HG03025 (cell line): Measurements from ENCODE around the gene SCRN2.

Experiments
- ATAC-seq: cut with Tn5 transposase; IDR thresholded peaks from one replicate; pipeline ENCODE4 v1.9.1; 2021; ENCODE audit warnings: mild to moderate bottlenecking, moderate library complexity; ENCODE audit not compliant: unreplicated experiment, low FRiP score

The SCRN2 gene

DNA sequence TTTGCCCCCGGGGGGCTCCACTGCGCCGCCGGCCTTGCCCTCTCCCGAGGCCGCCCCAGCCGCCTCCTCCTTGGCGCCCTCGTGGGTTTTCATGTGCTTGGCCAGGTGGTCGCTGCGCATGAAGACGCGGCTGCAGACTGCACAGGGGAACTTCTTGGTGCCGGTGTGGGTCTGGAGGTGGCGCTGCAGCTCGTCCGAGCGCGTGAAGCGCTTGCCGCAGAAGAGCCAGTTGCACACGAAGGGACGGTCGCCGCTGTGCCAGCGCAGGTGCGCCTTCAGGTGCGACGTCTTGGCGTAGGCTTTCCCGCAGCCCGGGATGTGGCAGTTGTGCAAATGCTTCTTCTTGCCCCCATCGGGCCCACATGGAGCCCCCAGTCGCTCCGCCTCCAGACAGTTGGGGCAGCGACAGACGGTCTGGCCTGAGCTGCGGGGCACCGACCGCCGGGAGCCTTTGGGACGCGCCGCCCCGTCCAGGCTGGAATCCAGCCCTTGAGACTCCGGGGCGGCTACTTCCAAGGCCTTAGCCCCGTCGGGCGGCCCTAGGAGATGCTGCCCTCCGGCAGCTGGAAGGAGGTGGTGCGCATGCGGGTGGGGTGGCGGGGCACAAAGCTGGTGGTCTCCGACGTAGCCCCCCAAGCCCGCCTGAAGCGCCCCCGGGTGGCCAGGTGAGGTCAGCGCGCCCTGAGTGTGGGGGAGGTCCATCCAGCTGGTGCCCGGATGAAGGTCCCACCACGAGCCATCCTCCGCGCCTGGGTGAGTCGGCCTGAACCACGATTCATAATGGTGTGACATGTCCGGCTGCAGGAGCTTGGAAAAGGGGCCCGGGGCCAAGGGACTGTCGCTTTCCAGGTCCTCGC is 6.5 kb upstream of the SCRN2 start:
- no peak for ATAC-seq

DNA sequence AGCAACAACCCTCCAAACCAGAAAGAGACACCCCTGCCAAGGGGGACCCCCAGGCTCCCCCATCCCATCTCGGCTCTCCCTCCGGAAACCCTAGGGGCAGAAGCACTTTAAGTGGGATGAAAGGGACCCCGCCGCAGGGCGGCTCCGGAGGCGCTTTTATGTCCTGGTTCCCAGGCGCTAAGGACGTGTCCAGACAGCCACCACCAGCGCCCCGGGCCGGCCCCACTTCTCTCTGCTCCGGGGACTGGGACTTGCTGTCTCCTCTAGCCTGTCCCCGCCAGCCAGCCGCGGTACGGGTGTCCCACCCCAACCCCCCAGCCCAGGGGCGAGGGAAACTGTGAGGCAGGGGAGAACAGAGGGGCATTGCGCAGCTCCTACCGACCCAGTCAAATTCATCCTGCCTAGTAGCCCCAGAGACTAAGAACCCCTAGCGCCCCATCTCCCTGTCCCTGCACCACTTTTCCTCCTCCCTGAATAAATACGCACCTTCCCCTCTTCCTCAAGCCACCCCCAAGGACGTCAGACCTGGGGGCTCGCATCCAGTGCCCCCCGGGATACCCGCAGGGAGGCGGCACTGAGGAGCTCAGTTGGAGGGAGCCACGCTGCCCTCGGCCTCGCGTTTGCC is 5.8 kb upstream of the SCRN2 start:
- ATAC-seq: no peak

DNA sequence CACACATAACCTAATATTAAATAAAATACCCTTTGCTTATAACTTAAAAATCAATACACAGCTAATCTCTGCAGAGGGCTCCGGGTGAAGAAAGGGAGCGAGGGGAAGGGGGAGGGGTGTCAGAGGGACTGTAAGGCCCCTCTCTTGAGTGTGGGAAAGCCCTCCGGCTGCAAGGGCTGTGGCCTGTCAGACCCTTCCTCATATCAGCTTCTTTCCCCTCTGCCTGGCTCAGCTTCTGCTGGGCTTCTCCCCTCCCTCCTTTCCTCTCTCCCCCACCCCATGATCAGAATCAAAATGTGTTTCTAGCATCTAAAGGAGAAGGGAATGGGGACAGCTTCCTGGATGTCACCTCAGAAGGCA is 4.6 kb upstream of the SCRN2 start:
- ATAC-seq: no peak

DNA sequence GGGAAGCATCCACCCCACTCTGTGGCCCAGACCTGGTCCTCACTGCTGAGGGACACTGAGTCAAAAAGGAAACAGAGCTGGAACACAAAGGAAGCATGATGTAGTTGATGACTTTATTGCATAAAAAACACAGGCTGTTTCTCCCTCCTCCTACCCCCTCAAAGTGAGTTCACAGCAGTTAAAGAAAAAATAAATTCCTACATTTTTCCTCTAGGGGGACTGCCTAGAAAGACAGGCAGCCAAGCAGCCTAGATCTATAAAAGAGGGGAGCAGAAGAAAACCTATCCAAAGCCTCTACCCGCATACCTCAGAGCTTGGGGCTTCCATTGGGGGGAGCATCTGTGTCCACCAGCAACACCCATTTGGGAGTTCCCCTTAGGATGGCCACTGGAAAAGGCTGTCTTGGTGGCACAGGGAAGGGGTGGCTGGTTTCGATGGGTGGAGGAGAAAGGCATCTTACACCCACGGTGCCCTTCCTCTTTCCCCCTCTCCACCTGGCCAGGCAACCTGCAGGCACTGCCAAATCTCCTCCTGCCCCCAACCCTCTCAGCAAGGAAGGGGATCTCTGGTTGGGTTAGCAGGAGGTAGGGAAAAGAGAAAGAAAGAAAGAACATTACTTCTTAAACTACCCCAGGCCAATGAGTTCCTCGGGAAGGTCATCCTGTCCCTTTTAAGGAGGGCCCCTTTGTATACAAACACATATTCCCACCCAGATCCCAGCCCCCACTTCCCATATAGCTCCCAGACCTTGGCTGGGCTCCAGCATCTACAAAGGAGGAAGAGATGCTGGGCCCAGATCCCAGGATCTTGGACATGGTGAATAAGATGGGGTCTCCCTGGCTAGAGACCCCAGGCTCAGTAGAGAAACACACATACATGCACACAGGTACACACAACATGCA is 4.0 kb upstream of the SCRN2 start:
- no peak for ATAC-seq

DNA sequence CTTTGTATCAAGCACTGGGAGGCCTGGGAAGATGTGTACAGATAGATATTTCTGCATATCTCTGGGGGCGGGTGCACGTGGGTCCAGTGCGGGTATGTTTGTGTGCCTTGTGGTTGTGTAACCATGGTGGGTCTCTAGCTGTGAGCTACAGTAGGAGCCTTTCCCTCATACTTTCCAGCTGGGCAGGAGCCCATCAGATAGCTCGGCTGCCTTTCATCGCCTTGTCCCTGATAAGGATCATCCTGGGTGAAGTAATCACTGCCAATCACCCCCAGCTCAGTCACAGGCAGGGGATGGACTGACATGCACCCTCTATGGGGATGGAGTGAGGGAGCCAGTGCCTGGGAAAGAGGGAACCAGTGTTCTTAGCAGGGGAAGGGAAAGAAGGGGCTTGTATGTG is 3.2 kb upstream of the SCRN2 start:
- no peak for ATAC-seq

DNA sequence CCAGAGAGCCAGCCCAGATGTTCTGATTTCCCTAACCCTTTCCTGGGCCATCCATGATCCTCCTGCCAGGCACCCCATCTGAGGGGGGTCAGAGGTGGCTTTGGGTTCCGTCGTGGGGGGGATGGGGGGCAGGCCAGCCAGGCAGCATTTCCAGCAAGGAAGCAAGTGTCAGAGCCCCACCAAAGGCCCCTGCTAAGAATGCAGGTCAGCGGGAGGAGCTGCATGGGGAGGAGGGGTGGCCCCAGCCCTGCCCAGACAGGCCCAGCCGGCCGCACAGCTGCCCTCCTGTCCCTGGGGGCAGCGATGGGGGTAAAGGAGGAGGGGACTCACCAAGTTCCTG is 2.3 kb upstream of the SCRN2 start:
- ATAC-seq: no peak

DNA sequence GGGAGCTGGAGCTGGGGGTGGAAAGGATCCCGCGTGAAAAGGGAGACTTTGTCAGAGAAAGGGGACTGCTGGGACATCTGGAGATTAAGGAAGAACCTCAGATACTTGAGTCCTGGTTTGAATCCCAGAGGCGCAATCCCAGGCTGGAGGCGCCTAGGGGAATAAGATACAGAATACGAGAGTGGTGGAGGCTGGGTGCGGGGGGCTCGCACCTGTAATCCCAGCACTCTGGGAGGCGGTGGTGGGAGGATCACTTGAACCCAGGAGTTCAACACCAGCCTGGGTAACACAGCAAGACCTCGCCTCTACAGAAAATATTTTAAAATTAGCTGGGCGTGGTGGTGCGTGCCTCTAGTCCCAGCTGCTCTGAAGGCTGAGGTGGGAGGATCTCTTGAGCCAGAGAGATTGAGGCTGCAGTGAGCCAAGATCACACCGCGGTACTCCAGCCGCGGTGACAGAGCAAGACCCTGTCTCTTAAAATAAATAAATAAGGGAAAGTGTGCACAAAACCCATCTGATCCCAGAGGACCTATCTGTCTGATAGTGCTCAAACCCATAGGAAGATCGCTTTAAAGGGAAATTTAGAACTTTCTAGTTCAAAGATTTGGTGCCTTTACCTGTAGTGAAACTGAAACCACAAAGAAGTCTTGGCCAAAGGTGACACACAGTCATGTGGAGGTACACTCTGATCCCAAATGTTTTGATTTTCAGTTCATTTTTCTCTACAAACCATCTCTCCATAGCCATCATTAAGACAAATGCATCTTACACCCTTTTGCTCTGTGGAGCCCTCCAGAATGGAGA is 617 bp upstream of the SCRN2 start:
- no peak for ATAC-seq

DNA sequence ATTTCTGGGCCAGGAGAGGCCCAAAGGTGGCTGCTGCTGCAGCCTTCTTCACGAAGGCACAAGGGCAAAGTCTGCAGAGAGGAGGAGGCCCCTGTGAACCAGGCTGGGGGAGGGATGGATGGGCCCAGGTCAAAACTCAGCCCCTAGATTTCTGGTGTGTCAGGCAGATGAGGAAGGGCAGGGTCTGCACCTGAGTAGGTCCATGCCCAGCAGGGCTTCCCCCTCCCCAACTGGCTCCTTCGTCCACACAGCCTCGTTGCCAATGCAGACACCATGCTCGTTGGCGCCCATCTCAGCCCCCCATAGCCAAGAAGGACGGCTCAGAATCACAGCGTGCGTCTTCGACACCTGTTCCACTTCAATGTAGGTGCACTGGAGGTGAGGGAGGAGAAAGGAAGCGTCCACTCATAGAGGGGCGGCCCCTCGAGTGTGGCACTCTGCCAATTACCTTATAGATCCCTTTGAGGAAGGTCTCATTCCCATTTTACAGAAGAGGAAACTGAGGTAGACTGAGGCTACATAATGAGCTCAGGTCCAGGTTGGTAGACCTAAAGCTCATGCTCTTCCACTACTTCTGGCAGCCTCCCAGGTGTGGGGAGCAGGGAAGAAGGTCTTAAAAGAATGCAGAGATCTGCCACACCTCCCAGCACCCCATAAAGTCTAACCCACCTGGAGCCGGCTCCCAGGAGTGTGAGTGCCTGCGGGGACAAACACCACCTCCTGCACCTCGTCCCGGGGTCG is 902 bp downstream of the SCRN2 start:
- ATAC-seq: no peak

DNA sequence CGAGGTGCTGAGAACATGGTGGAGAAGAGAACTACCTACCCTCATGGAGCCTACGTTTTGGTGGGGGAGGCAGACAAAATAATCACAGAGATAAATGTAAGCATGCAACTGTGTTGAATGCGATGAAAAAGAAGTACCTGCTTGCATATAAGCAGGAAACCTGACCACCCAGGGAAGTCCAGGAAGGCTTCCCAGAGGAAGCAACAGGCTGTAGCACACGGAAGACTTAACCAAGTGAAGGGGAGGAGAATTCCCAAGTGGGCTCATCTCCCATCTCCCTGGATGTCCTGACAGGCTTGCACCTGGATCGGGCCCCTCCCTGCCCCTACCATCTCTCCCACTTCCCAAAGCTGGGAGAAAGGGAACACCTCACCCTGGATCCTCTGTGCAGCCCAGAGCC is 2.0 kb downstream of the SCRN2 start:
- ATAC-seq: no peak

DNA sequence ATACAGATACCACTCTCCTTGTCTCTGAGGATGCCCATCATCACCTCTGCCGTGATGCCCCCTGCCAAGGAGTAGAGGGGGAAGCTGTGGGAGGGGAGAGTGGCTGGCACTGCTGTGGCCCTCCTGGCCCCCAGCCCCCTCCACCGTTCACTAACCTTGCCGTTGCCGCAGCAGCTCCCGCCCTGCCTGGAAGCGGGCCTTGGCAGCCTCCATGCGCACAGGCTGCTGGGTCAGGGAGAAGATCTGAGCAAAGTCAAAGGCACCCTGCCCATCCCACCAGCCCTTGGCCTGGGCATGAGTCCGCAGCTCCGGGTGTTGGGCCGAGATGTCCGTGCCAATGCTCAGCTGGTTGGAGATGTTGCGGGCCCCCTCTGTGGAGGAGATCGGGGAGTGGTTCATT is 2.4 kb downstream of the SCRN2 start:
- no peak for ATAC-seq

DNA sequence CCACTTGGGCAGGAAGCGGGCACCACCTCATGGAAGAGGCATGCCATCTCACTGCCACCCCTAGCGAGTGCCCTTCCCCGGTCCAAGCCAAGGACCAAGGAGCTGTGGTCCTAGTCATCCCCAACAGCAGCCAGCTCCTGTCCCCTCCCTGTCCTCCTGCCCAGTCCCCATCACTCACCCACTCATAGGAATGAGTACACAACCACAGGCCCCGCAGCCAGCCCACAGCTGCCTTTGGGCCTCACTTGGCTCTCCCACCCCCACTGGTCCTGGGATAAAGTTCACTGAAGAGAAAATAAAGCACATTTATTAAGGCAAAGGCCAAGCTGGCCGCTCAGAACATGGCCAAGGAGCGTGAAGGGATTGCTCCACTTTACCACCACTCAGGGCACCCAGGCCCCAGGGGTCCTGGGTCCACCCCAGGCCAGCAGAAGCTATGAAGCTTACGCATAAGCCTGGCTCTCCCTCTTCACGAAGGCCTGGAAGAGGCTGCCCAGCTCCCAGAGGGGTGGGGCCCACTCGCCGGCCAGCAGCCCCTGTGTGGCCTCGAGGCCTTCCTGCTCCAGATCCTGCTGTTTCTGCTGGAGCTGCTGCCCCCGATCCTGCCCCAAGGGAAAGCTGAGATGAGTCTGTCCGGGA is 3.6 kb downstream of the SCRN2 start:
- no peak for ATAC-seq

DNA sequence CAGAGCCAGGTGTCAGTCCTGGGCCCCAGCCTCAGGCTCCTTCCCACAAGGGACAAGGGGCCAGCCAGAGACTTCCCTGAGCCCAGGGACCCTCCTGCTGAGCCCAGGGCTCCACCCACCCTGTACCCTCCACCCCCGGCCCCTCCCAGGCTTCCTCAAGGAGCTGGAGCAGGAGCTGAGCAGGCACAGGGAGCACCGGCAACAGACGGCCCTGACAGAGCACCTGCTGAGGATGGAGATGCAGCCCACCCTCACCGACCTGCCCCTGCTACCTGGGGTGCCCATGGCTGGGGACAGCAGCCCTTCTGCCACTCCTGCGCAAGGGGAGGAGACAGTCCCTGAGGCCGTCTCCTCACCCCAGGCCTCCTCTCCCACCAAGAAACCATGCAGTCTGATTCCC is 4.5 kb downstream of the SCRN2 start:
- ATAC-seq: no peak

DNA sequence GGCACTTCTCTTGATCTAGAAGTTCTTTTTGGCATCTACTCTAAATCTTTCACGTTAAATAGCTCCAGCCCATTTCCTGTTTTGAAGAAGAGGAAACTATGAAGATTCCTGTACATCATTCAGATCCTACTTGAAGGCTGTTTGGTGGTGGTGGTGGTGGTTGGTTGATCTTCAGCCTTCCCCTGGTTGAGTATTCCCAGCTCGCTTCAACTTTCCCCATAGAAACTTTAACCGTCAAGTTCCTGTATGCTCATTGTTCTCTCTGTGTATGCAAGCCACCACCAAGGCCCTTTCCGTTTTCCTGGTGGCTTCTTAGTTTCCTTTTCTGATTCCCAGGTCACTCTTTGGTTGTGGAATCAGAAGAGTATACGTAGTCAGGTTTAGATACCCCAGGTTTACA is 6.3 kb downstream of the SCRN2 start:
- ATAC-seq: no peak

DNA sequence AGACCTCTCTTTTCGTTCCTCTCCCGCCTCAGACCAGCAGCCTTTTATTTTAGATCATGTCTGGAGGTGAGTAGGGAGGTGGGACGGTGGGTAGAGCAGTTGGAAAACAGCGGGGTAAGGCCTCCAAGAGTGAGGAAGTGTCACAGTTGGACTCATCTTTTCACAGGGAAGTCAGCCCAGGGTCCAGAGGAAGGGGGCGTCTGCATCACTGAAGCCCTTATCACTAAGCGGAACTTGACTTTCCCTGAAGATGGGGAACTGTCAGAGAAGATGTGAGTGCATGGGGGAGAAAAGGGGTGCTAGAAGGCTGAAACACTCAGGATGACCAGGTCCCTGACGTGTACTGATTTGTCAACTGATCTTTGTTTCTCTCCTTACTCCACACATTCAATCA is 9.1 kb downstream of the SCRN2 start:
- ATAC-seq: no peak

DNA sequence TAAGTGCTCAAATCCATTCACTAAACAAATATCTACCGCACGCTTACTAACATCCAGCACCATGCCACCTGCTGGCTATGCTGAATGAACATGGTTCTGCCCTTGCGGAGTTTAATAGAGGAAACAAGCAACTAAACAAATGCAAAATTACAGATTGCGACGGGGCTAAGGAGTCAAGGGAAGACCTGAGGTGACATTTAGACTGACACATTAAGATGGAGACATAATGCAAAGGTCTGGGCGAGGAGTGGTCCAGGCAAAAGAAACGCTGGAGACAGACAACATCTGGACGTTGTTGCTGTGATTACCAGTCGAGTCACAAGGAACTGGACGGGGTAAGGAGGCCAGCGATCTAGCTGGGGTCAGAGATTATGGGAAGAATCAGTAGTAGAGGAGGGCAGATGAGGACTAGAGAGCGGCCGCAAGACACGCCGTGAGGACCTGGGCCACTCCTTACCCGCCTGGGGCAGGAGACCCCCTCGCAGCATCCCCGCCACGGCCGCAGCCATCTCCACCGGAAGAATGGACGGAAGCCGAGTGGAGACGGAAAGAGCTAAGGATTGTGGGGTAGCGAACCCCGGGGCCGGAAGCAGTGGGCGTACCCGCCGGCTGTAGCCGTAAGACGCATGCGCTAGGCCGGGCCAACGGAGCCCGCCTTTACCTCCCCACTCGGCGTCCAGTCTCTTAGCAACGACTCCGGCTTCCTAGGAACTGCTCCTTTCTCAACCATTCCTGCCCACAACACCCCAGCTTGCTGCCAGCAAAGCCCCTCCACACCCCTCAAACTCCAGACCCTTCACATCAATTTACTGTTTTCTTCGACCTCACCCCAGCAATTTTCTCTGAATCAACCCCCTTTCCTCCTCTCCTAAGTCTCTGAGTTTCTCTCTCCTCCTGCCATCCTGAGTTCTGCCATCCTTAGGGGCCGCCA is 9.8 kb downstream of the SCRN2 start, which contains the start of the genes LRRC46 and MRPL10:
Gene LRRC46, plus strand, starts transcription at position 668 of the 931 bp plus-strand sequence. CDS start 320 bp downstream, outside the sequence.
Gene MRPL10, minus strand, starts transcription at position 539 of the 931 bp plus-strand sequence. Its CDS starts 30 bp downstream, at position 509.
- ATAC-seq: peak; percentile 80

DNA sequence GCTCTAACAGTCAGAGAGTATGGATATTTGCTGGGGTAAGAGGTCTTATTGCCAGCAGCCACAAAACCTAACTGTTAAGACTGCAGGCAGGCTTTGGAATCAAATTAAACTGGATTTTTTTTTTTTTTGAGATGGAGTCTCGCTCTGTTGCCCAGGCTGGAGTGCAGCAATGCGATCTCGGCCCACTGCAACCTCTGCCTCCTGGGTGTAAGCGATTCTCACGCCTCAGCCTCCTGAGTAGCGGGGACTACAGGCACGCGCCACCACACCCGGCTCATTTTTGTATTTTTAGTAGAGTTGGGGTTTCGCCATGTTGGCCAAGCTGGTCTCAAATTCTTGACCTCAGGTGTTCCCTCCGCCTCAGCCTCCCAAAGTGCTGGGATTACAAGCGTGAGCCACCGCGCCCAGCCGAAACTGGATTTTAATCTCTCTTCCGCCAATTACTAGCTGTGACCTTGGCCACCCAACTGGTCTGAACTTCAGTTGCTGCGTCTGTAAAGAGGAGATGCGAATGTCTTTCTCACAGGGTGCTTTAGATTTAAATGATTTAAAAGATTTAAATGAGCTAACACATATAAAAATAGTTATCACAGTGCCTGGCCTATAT is 10.6 kb downstream of the SCRN2 start:
- ATAC-seq: no peak

DNA sequence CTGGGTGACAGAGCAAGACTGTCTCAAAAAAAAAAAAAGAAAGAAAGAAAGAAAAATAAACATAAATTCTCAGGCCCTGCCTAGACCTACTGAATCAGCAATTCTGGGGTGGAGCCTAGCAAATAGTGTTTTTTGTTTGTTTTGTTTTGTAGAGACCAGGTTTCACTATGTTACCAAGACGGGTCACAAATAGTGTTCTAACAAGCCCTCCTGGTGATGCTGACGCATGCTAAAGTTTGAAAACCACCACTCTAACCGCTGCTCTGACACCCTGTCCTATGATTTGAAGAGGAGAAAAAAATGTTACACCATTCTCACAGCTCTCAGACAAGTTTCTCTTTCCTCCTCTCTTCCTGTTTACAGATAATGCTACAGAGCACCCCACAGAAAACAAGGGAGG is 11.2 kb downstream of the SCRN2 start:
- ATAC-seq: no peak

DNA sequence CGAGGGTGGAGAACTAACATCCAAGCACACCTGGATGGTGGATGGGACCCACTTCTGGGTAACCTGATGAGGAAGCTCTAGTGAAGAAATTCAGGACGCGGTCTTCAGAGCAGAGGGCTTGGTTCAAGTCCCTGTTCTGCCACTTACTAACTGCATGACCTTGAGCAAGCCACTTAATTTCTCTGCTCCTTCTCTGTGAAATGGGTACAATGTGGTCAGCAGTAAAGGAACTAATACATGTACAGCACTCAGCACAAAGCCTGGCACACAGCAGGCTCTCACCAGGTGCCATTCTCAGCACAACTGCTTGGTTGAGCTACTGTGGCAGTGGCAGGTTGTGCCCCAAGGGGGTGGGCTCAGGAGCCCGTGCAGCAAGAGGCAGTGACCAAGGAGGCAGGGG is 17.6 kb downstream of the SCRN2 start:
- ATAC-seq: no peak
